NCI-H2227 treated with DMSO at 0.1 percent for 48 hours (cell line): ENCODE measurements around the gene SPTB.

Source experiments
- DNase-seq: peaks from one replicate; lab custom pipeline; 2025; lab: John Stamatoyannopoulos, UW

Gene SPTB

DNA sequence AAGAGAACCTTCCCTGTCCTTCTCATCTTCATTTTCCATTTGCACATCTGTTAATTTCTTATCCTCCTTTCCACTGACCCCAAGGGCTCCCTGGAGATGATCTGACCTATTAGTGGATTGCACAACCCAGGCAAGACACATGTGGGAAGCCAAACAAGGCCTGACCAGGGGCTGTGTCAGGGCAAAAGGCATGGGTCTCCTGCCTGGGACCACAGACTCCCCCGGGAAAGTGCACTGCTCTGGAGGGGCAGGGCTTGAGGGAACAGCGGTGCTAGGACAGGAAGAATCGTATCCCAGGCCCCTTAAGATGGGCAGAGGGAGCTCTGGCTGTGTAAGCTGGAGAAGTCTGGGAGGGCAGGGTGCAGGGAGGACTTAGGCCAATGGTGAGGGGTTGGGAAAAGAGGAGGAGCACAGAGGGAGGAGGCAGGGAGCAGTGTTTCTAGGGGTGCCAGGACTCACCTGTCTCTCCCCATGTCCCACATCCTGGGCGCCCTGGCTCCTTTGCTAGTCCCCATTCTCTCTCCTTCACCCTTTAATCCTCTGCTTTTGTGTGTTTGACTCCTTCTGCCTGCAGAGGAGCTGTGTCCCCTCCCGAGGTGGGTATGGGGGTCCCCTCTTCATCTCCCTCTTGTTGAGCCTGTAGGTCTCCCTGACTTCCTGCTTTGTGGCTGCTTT is 150.2 kb downstream of the SPTB start:
- DNase-seq: no peak

DNA sequence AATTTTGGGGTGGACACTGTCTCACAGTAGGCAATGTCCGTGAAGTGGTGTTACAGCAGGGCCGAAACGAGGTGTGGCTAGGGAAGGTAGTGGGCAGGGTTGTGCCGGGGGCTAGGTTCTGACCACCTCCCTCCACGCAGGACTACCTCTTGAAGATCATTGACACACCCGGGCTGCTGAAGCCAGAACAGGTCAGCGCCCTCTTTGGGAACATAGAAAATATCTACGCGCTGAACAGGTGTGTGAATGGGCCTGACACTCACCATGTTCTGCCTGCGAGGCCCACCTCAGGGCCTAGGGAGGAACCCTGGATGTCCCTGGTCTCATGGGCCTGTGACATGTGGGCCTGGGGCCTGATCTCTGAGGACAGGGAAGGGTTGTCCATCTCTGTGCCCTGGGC is 150.9 kb downstream of the SPTB start:
- DNase-seq: no peak

DNA sequence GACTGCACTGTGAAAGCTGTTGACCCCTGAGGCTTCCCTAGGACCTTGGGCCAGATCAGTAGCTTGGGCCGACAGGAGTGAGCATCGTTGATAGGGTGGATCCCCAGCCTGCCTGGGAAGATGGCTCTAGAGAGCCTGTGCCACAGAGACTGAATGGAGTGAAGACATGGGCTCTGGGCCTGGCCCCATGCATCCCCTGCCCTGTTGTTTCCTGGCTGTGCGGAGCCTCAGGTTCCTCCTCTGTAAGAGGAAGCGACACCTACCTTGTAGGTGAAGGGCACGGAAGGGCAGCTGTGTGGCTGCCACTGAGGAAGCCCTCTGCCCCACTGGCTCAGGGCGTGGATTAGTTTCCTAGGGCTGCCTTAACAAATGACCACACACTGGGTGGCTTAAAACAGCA is 151.6 kb downstream of the SPTB start:
- no peak for DNase-seq

DNA sequence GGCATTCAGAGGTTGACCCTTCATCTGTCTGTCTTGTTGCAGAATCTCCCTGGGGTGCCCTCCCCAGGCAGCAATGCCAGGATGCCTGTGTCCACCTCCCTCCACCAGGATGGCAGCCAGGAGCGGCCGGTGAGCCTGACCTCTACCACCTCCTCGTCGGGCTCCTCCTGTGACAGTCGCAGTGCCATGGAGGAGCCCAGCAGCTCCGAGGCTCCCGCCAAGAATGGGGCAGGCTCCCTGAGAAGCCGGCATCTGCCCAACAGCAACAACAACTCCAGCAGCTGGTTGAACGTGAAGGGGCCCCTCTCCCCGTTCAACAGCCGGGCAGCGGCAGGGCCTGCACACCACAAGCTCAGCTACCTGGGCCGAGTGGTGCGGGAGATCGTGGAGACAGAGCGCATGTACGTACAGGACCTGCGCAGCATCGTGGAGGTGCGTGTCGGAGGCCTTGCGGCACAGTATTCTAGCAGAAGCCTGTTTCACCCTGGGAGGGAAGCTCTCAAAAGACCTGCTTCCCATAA is 152.1 kb downstream of the SPTB start:
- no peak for DNase-seq

DNA sequence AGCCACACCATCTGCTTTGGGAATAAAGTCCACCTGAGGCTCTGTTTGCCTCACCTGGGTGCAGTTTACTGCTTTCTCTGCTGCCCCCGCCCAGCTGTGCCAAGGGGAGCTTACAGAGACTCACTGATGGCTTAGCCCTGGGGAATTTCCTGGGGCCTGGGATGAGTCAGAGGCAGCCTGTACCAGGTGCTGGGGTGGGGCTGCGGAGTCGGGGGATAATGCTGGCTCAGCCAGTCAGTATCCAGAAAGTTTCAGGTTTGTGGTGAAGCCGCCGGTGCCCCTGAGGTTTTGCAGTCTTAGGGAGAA is 153.2 kb downstream of the SPTB start:
- no peak for DNase-seq

DNA sequence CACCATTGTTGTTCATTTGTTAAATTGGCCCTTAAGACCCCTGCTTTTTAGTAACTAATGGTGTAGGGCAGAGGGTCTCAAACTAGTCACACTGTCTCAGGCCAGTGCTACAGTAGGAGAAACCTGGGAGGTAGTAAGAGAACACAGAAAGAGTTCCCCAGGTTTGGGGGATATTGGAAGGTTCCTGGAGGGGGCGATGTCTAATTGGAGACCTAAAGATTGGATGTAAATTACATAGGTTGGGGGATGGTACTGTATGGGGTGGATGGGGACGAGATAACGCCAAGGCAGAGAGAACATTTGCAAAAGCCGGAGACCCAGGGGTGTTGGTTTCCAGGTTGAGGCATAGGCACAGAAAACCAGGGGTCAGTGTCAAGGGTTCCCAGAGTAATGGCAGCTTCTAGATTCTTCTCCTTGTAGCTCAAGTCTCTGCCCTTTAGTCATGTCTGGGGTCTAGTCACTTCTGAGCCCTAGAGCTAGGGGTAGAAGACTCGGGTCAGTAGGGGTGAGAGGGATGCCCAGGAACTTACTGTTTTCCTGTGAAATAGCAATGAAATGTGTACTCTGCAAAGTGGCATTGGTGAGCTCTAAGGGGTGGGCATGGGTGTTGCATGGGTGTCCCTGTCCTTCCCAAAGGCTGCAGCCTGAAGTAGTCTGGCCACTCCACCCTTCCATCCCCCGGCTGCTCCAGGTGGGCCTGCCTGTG is 153.7 kb downstream of the SPTB start:
- DNase-seq: no peak

DNA sequence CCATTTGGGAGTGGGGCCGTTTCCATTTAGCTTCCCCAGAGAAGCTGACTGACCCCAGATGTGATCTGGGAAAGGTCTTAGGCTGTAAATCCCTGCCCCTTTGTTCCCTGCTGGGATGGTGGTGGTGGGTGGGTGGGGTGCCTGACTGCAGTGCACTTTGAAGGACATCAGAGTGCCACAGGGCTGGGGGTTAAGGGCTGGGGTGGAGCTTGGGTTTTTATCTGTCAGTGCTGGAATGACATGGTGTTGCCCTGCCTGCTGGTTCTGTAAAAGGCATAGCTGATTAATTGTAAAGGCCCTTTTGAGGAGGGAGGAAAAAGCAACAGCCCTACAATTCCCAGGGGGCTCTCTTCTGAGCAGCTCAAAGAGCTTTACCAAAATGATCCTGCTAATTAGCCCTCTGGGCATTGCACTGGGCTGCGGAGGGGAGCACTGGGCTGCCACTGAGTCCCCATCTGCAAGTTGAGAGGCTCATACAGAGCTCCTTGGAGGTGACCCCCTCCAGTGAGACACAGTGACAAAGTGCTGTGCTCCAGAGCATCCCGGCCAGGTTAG is 154.4 kb downstream of the SPTB start:
- peak; percentile 23 for DNase-seq

DNA sequence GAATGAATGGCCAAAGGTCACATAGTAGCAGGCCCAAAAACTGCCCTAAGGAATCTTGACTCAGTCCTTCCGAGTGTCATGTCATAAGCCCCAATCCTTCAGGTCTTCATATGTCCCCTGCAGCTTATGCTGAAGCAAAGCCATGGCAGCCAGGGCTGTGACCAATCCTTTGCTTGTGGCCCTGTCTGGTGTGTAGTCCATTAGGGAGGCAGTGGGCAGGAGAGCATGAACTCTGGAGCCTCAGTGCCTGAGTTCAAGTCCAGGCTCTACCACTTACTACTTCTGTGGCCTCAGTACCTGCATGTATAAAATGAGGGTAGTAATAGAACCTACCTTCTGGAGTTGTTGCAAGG is 155.2 kb downstream of the SPTB start:
- no peak for DNase-seq

DNA sequence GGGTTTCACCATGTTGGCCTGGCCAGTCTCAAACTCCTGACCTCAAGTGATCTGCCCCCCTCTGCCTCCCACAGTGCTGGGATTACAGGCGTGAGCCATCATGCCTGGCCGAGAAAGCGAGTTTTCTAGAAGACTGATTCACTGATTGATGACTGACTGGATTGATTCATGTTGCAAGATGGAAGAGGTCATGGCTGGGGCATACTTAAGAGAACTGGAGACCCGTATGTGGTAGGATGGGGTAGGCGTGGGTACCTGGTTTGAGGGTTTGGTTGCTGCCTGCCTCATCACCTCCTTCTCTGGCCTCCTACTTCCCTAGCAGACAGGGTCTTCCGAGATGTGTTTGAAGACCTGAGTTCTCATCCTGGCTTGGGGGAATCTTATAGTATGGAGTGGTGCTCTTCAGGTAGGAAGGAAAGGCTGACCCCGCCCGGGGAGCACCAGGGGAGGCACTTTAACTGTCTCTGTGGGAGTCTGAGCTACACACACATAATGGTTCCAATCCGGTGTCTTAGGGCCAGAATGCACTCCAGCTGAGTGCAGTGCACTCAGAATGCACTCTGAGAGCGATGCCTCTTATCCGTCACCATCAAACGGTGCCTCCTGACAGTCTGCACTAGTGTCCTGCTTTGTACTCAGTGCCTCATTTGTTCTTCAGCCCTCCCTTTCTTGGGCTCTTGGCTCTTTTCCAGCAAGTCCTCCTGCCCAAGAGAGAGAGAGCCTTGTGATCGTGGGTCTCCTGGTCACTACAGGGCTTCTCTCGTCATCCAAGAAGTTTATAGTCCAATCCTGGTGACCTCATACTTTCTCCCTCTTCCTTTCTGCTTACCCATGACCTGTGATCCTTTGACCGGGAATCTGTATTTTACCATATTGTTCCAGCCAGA is 155.8 kb downstream of the SPTB start:
- no peak for DNase-seq

DNA sequence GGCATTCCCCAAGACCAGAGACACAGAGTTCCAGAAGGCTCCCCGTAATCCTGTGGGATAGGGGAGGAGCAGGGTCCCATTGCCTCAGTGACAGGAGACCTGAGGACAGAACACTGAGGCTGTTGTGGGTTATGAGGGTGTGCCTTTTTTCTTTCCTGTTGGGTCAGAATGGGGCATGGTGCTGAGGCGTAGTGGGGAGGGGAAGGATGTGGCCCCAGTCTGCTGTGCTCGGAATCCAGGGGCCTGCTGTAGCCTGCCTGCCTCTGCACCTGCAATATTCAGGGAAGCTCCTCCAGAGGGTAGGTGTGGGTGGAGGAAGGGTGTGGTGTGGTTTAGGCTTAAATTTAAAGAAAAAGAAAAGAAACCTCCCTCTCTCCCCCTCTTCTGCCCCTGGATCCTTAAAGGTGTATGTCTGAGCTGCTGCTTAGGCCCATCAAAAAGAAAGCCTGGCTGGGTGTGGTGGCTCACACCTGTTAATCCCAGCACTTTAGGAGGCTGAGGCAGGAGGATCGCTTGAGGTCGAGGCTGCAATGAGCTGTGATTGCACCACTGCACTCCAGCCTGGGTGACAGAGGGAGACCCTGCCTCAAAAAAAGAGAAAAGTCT is 156.8 kb downstream of the SPTB start:
- DNase-seq: no peak

DNA sequence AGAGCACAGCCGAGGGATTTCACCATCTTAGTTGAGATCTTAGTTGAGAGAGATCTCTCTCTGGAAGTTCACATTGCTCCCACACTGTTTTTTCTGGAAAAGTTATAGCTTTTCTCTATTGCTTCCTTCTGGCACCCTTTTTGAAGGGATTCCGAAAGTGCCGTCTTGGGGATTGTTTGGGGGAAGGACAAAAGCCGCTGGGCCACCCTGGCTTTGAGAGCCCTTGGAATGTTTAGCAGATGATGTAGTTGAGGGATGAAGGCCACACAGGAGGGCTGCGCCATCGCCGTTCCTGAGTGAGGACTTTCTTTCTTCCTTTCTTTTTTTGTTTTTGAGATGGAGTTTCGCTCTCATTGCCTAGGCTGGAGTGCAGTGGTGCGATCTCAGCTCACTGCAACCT is 157.8 kb downstream of the SPTB start:
- DNase-seq: no peak

DNA sequence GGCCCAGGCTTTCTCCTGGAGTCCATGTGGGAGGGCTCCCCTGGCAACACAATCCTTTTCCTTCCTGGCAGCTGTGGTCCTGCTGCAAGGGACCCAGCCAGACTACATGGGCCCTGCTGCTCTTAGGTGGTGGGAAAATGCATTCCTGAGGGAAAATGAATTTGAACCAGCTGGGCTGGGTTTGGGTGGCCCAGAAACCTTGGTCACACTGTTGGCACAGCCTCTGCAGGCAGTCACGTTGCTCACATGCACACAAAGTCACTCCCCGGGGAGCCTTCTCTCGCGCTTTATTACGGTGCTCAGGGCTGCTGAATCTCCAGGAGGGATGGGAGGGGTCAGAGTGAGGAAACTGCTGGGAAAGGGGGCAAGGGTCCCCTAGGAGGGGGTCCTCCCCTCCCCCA is 158.3 kb downstream of the SPTB start:
- DNase-seq: no peak

DNA sequence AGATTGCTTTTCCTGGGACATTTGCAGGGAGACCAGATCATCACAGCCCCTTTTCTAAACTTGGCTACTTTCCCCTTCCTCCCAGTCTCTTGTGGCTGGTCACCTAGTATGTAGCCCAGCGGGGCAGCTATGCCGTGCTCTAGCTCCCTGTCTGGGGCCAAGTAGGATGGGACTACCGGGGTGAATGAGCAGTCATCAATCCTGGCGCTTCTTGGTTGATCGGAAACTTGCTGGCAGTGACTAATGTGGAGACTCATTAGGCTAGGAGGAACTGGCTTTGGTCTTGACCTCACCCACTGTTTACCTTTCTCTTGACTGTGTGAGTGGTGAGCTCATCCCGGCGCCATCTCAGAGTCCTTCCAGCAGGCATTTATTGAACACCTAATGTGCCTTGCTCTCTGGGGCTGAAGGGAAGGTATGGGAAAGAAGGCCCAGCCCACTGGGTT is 159.6 kb downstream of the SPTB start:
- no peak for DNase-seq

DNA sequence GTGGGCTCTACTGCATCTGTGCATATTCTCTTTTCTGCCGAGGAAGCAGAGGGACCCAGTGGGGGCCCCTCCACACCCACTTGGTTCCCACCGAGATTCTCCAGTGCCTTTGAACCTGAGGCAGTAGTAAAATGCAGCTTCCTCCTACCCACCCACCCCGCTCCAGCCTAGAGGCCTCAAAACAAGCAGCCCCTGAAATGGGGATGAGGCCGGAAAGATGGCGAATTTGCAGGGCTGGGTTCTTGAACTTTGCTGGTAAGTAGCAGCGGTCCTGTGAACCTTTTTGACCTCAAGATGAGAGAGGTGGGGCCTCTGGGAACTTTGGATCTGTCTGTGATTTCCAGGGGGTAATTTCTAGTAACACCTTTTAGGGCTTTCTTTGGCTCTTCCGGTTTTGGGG is 160.1 kb downstream of the SPTB start:
- no peak for DNase-seq

DNA sequence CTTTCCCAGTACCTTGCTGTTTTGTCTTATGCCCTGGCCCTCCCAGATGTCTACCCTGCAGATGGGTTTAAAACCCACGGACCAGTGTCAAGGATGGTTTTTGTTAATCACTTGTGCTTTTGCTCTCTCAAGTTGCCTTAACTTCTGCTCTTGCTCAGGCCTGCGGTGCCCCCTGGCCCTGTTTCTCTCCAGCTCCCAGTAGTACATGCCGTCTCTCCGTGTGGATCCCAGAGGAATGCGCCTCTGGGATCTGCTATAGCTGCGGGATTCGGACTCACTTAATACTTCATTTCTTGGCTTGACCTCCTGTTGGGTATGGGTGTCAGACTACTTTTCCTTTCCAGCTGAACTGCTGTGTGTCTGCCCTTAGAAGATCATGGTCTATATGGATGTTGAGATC is 160.9 kb downstream of the SPTB start:
- DNase-seq: no peak

DNA sequence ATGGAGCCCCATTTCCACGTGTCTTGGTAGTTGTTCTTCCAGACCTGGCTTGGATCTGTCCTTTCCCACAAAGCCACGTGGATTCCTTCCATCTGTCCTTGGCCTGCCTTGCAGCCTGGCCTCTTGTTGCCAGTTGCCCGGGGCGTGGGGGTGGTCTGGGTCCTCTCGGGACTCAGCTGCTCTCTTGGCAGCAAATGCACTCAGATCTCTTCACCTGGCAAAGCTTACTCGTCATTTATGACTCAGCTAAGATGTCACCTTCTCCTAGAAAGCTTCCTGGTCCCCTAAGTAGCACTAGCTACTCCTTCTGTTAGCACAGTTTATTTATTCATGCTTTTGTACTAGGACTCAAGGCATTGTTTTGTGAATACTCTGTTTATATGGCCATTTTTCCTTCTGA is 161.8 kb downstream of the SPTB start:
- no peak for DNase-seq

DNA sequence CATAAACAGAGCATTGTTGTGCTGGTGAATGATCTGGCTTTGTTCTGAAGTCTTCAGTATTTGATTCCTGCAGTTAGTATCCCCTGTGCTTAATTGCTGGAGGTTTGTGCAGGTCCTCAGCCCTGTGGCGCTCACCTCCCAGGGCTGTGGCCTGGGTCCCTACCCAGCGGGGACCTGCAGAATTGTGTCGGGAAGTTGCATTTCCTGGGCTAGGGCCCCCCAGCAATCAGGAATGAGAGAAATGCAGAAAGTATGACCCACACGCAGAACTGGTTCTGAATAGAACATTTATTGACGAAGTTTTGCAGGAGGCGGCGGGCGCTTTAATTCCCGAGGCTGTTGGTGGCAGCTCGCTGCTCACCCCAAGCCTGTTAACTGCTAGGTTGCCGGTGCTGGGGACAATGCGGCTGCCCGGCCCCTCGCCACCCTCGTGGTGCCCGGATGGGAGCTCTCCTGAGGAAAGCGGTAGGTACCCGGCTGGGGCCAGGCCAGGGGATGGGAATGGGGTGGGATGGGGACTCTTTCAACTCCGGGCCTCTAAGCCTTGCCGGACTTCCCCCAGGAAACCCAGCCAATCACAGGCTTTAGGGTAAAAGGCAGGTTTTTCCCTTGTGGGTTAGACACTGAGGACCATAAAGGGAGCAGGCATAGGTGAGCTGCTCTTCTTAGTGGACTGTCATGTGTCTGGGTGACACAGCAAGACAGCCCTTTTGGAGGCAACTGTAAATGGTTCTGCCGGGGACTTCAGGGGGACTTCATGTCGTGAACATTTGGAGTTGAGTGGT is 163.9 kb downstream of the SPTB start:
- DNase-seq: no peak

DNA sequence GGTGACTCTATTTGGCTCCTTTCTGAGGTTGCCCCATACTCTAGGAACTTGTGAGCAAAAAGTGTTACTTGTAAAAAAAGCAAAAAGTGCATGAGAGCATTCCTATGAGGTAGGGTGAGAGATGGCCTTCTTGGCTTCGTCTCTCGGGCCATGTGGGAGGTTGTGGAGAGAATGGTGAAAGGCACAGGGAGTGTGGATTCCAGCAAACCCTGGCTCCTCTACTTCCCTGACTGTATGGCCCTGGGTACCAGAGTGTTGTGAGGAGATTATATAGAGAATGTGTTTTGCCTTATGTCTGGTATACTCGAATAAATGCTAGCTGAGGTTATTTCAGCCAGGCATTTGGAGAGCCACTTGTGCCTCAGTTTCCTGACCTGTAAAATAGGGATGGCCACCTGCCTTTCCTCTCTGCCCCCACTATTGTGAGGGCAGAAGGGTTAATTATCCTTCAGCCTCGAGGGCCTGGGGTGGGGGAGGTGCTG is 164.5 kb downstream of the SPTB start:
- no peak for DNase-seq

DNA sequence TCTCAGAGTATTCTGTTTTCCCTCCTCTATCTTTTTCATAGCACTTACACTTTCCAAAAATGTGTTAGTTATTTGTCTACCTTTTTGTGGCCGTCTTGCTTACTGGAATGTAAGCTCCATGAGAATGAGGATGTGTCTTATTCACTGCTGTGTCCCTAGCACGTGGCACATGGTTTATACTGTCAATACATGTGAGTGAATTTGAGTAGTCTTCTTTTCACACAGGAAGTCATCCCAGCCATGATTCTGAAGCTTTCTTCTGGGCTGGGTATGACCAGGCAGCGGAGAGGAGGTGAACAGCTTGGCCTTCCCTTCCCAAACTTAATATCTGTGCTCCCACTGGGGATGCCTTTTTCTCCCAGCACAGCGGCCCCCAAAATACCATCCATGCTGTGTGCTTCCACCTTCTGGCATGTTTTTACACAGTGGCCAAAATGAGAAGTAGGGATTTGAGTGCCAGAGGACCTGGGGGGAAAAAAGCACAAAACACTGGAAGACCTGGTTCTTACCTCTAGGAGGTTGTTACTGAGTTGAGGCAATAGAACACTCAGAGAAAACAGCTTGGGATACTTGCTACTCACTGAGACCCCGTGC is 165.2 kb downstream of the SPTB start:
- DNase-seq: no peak

DNA sequence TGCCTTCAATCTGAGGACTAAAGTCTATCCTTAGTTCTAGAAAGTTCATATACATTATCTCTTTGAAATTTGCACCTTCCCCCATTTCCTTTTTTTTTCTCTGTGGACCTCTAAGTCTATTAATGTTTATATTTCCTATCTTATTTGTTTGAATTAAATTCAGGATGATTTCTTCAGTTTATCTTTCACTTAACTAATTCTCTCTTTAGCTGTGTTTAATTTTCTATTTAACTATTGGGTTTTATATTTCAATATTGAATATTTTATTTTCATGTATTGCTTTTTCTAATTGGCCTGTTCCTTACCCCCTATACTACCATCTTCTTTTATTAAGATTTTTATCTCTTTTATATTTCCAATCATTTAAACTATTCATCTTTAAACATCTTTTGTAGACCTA is 166.0 kb downstream of the SPTB start:
- DNase-seq: no peak

DNA sequence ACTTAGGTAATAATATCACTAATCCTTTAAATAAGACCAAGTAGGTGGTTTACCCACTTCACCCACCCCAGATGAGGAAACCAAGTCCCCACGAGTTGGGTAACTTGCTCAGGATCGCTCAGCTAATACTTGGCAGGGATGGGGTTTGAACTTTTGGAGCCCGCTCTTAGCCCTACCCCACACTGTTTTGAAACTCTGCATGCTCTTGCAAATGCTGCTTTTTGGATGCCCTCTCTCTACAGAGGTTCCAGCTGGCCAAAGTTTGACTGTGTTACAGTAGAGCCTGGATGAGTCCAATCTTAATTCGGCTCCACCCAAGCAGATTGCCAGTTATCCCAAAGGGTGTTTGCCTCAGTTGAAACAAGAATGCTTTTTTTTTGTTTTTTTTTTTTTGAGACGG is 168.7 kb downstream of the SPTB start:
- no peak for DNase-seq
